Measurements from ENCODE around the gene SPATA13. TPM values are rescaled to one million over a fixed set of nuclear protein-coding genes. Genes with fewer than 3 reads are reported as not detected.

SPATA13 gene
- total RNA-seq, 1 experiment from 2014 or later, result 14.1 TPM

- Histone ChIP-seq H3K27ac (ENCODE audit: insufficient read length, low read depth, low read length) (no peak overlapping the region), H2BK12ac (ENCODE audit: insufficient read length, low read depth, low read length) (no peak overlapping the region), H4K20me1 (ENCODE audit: control insufficient read depth, insufficient read depth, insufficient read length) (no peaks in the 10 kb centered on the region), H3K14ac (ENCODE audit: insufficient read depth, low read length) (no peak overlapping the region), H2AFZ (ENCODE audit: low read length) (no peak overlapping the region), H3K9me3 (ENCODE audit: control insufficient read depth, low read depth, low read length) (no peaks in the 10 kb centered on the region), H3K9ac (ENCODE audit: extremely low read depth, insufficient read length, low read length) (no peak overlapping the region), H2AK5ac (ENCODE audit: insufficient read length, low read length) (no peak overlapping the region), H3K4ac (ENCODE audit: low read depth, low read length) (no peak overlapping the region), H3K4me1 (ENCODE audit: insufficient read depth, low read length) (peaks cover 8% of the 10 kb centered on the region; the same call in 1 of the 2 replicates), H4K8ac (replicated peaks; ENCODE audit: insufficient read length, low read depth, low read length) (no peak overlapping the region), H4K91ac (ENCODE audit: insufficient read length, low read depth, low read length) (no peak overlapping the region), H3K4me2 (ENCODE audit: insufficient read depth, insufficient read length, low read length) (no peak overlapping the region), H2BK20ac (ENCODE audit: low read depth, low read length, poor library complexity, severe bottlenecking) (no peak overlapping the region), H3K27me3 (ENCODE audit: insufficient read depth, low read length) (no peaks in the 10 kb centered on the region), H3K79me1 (ENCODE audit: insufficient read depth, low read depth, low read length, poor library complexity, severe bottlenecking) (no peaks in the 10 kb centered on the region), H3K23me2 (ENCODE audit: insufficient read length, low read depth, low read length, poor library complexity, severe bottlenecking) (no peaks in the 10 kb centered on the region), H2BK120ac (ENCODE audit: low read depth, low read length, poor library complexity, severe bottlenecking) (no peak overlapping the region), H3K18ac (ENCODE audit: insufficient read length, low read depth, low read length) (no peak overlapping the region), H3K56ac (ENCODE audit: insufficient read length, low read depth, low read length) (no peak overlapping the region), H3K23ac (ENCODE audit: insufficient read length, low read depth, low read length) (no peak overlapping the region), H3T11ph (ENCODE audit: low read length) (no peak overlapping the region), H2BK15ac (ENCODE audit: low read depth, low read length) (no peak overlapping the region), H3K79me2 (ENCODE audit: insufficient read depth, low read length) (peaks cover 4% of the 10 kb centered on the region; the same call in 1 of the 2 replicates), H2BK5ac (ENCODE audit: insufficient read length, low read length) (no peak overlapping the region), H4K5ac (ENCODE audit: insufficient read length, low read depth, low read length) (no peak overlapping the region)
- H3K27me3 Mint-ChIP-seq (ENCODE audit: low read depth), result no peaks in the 10 kb centered on the region
- no CpG with 5 or more reads among the region's 2 CpGs for WGBS (ENCODE audit: extremely low coverage, insufficient read length, low lambda C conversion rate)
- no peak overlapping the region for H3K4me3 Mint-ChIP-seq
- no peaks in the 10 kb centered on the region; a peak in 1 of 7 replicates for H3K36me3 Mint-ChIP-seq (ENCODE audit: insufficient read depth in 1 of 3, low read depth in 3 of 3)
- H3K4me1 Mint-ChIP-seq, result peaks cover 26 to 35% of the 10 kb centered on the region in 2 experiments
- H3K9me3 Mint-ChIP-seq, result no peaks in the 10 kb centered on the region
- no peak for DNase-seq
- no peak for TF ChIP-seq CTCF (conservative IDR thresholded peaks at IDR 0.05)
- H3K27ac Mint-ChIP-seq, result peak overlapping the region; percentile 21 to 79 (median 62); a peak in 3 of 7 replicates
Observed at GRCh38 chr13:24221007-24221406, 60.5 kb downstream of the SPATA13 start.

Data from H9 (cell line).